GM18517 (cell line): ENCODE results near the gene SYNPO2.

Source experiments
- ATAC-seq: cut with Tn5 transposase; IDR thresholded peaks from one replicate; pipeline ENCODE4 v1.9.1; 2021; ENCODE audit warnings: mild to moderate bottlenecking, moderate library complexity; ENCODE audit not compliant: unreplicated experiment

Gene SYNPO2

GRCh38 chr4:119100655-119101054 is 212.0 kb downstream of the SYNPO2 start:
- no peak for ATAC-seq

- no peak for ATAC-seq
These were observed 214.6 kb downstream of the SYNPO2 start for GRCh38 chr4:119103263-119103662.

GRCh38 chr4:119104644-119105273 is 216.1 kb downstream of the SYNPO2 start:
- no peak for ATAC-seq

DNA sequence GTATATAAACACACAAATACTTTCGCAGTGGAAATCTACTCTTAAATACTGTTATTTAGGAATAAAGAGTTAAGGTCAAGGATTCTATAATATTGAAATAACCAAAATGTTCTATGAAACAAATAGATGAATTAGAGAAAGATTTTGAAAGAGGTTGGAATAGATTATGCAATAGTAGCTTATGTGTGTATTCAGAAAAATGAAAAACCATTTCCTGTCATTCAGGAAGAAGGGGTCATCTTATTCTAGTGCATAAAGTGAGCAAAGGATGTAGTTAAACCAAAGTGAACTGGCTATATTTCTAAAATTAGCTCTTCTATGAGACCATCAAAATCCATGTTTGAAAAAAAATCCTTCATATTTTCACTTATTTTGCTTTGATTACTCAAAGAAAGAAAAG is 217.0 kb downstream of the SYNPO2 start:
- ATAC-seq = no peak

DNA sequence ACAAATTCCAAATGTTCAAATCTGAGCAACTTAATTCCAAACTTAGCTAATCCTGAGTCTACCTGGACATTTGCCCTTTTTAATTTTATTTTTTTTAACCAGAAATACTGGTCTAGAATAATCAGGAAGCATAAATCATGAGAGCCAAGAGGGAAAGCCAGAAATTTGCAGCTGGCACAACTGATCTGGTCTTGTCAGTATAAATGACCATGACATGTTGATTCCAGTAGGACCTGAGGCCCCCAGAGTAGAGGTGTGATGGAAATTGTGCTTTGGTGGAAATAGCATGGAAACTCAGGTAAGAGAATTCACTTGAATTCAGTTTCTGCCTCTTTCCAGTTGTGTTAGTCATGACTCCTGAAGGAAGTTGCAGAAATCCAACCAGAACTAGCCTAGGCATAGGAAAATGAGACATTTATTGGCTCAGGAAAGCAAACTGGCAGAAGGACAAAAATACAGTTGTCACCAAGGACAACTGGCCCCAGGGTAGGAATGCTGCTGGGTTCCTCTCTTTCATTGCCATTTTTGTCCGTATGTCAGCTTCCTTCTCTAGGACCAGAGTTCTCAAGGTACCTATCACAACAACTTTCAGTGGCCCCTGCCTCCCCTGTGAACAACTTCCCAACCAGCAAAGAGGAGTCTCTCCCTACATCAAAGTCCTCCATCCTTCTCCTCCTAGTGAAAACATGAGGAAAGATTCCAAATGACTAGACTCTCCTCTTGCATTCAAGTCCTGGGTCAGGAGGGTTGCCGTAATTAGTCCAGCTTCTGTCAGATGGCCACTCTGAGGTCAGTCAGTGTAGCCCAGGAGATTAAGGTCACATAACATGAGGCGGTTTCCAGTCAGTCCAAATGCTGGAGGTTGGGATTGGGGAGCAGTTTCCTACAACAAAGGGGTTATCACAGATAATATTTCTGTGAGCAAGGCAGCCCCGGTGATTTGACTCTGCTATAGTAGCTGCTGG is 217.7 kb downstream of the SYNPO2 start:
- no peak for ATAC-seq

DNA sequence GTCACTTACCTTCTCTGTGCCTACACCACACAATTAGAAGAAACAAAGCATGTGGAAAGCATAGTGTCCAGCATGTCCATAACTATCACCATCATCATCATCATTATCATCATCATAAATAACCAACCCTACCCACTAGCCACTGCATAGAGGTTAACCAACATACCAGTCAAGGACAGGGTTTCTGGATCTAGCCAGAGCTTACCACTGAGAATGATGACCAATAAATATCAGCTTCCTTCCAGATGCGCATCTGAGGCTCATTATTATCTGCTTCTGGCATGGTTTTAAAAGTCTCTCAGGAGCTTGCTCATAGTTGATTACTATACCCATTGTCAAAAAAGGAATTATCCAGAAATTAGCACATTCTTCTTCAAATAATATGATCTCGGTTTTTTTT is 221.5 kb downstream of the SYNPO2 start:
- no peak for ATAC-seq
